BLaER1 treated with 17β-estradiol and CSF1 and Interleukin-3, amounts not matched to agents 10 nM and 100 nM (cell line): Measurements from ENCODE around the gene GLP2R.
"Not testable (repeated sequence)": the region's sequence is repeated elsewhere in the genome, so short reads cannot be mapped to it uniquely, and the experiment has no call there.

Experiments
- H3K27ac ChIP-seq, 11 experiments: shearing (Covaris generic); formaldehyde crosslinking; 2 replicates each; pipeline ENCODE4 v1.8.1; 2022
- H3K27me3 ChIP-seq, 11 experiments: shearing (Covaris generic); formaldehyde crosslinking; 2 replicates each; pipeline ENCODE4 v1.8.1; 2022
- H3K36me3 ChIP-seq, 11 experiments: shearing (Covaris generic); formaldehyde crosslinking; 2 replicates each; pipeline ENCODE4 v1.8.1; 2022
- H3K4me1 ChIP-seq, 10 experiments: shearing (Covaris generic); formaldehyde crosslinking; 2 replicates each; pipeline ENCODE4 v1.8.1; 2022
- H3K4me2 ChIP-seq, 11 experiments: shearing (Covaris generic); formaldehyde crosslinking; 2 replicates each; pipeline ENCODE4 v1.8.1; 2022
- H3K4me3 ChIP-seq, 10 experiments: shearing (Covaris generic); formaldehyde crosslinking; 2 replicates each; pipeline ENCODE4 v1.8.1; 2022
- H3K9ac ChIP-seq, 11 experiments: shearing (Covaris generic); formaldehyde crosslinking; 2 replicates each; pipeline ENCODE4 v1.8.1; 2022
- H3K9me3 ChIP-seq, 11 experiments: shearing (Covaris generic); formaldehyde crosslinking; replicated peaks in 1 of 11; 2 replicates each; pipeline ENCODE4 v1.8.1; 2022
- H4K20me1 ChIP-seq, 11 experiments: shearing (Covaris generic); formaldehyde crosslinking; 2 replicates each; pipeline ENCODE4 v1.8.1; 2022
- Cebpa-rat ChIP-seq, 11 experiments: shearing (Covaris generic); IDR thresholded peaks; 2 replicates each; pipeline ENCODE4 v1.8.1; 2022

The GLP2R gene

GRCh38 chr17:9916108-9916507 is 90.4 kb downstream of the GLP2R start:
- Histone ChIP-seq H3K9me3 (no peaks in the 10 kb centered on the region), H3K27ac (no peak overlapping the region), H3K4me2 (no peak overlapping the region), H3K9ac (no peak overlapping the region), H3K4me1 (peaks cover 0 to 32% (median 24%) of the 10 kb centered on the region in 10 experiments; a peak in 18 of 20 replicates), H4K20me1 (peaks cover 0 to 99% (median 57%) of the 10 kb centered on the region in 11 experiments; a peak in 17 of 22 replicates), H3K27me3 (no peaks in the 10 kb centered on the region), H3K4me3 (no peak overlapping the region), H3K36me3 (peaks cover 75 to 100% (median 96%) of the 10 kb centered on the region in 11 experiments)
- no peak for TF ChIP-seq Cebpa-rat (IDR thresholded peaks at IDR 0.05)

DNA sequence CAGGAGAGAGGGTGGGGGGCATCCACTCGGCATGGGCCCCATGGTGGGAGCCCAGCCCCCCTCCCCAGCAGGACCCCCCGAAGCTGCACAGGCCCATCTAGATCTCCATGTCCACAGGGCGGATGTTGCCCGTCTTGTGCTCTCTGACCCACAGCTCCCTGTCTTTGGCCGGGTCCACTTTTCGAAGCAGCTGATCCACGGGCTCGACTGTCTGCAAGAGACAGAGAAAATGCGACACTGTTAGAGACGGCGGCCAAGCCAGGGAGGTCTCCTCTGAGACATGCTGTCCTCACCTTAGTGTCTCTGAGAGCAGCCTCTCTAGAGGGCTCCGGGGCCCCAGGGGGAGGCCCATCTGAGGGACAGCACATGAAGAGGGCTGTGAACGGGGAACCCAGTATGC is 91.4 kb downstream of the GLP2R start:
- Histone ChIP-seq H3K9me3 (no peaks in the 10 kb centered on the region), H3K27me3 (no peaks in the 10 kb centered on the region), H4K20me1 (peaks cover 0 to 94% (median 48%) of the 10 kb centered on the region in 11 experiments; a peak in 16 of 22 replicates), H3K9ac (0 out of 22 replicates have a peak overlapping the region, but pooled peaks of 1 of the 11 experiments have one; percentile 4), H3K4me2 (no peak overlapping the region), H3K27ac (no peak overlapping the region), H3K4me3 (no peak overlapping the region), H3K36me3 (peaks cover 83 to 100% (median 100%) of the 10 kb centered on the region in 11 experiments), H3K4me1 (peaks cover 0 to 22% (median 14%) of the 10 kb centered on the region in 10 experiments; a peak in 16 of 20 replicates)
- no peak for TF ChIP-seq Cebpa-rat (IDR thresholded peaks at IDR 0.05)

DNA sequence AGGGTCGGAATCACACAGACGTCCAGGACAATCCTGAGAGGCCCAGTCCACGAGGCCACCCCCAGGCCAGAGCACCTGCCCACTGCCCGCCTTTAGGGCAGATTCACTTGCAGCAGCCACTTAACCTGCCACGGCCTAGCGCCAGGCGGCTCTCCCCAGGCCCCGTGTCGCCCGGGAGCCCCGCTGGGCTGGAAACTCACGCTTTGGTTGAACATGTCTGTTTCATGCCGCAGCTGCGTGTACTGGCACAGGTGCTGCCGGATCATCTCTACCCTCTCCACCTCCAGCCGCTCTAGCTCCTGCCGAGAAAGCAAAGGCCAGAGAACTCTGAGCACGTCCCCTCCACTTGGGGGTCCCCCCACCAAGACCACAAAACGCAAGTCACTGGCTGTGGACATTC is 92.1 kb downstream of the GLP2R start:
- H3K4me1 ChIP-seq = peaks cover 0 to 15% (median 9%) of the 10 kb centered on the region in 10 experiments; a peak in 14 of 20 replicates
- H3K36me3 ChIP-seq = peaks cover 88 to 100% (median 100%) of the 10 kb centered on the region in 11 experiments
- H4K20me1 ChIP-seq = peaks cover 0 to 92% (median 42%) of the 10 kb centered on the region in 11 experiments; a peak in 15 of 22 replicates
- no peaks in the 10 kb centered on the region for H3K27me3 ChIP-seq
- no peak overlapping the region for H3K4me2 ChIP-seq
- no peak overlapping the region for H3K9ac ChIP-seq
- no peak overlapping the region for H3K27ac ChIP-seq
- H3K9me3 ChIP-seq = no peaks in the 10 kb centered on the region
- H3K4me3 ChIP-seq = no peak overlapping the region
- no peak for TF ChIP-seq Cebpa-rat (IDR thresholded peaks at IDR 0.05)

DNA sequence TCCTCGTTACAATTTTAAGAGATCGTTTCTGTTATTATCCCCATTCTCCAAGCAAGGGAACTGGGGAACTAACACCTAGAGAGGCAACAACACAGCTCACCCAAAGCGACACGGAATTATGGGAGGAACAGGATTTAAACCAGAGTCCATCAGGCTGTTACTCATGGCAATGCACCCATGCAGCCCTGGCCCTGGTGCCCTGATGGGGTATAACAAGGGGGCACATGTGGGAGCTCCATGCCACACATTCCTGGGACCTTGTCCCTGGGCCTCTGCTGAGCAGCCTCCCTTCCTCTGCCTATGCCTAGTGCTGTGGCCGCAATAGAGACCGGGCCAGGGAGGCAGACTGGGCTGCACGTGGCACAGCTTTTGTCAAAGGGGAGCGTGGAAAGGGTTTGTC is 92.6 kb downstream of the GLP2R start:
- H3K27me3 ChIP-seq = no peaks in the 10 kb centered on the region
- peaks cover 0 to 90% (median 36%) of the 10 kb centered on the region in 11 experiments; a peak in 15 of 22 replicates for H4K20me1 ChIP-seq
- no peak overlapping the region for H3K4me3 ChIP-seq
- H3K9ac ChIP-seq = no peak overlapping the region
- no peak for TF ChIP-seq Cebpa-rat (IDR thresholded peaks at IDR 0.05)
- H3K9me3 ChIP-seq = no peaks in the 10 kb centered on the region
- H3K27ac ChIP-seq = no peak overlapping the region
- peaks cover 0 to 10% (median 4%) of the 10 kb centered on the region in 10 experiments; a peak in 9 of 20 replicates for H3K4me1 ChIP-seq
- H3K4me2 ChIP-seq = no peak overlapping the region
- peaks cover 86 to 100% (median 100%) of the 10 kb centered on the region in 11 experiments for H3K36me3 ChIP-seq

GRCh38 chr17:9918804-9919352 is 93.2 kb downstream of the GLP2R start:
- no peaks in the 10 kb centered on the region for H3K9me3 ChIP-seq
- H3K4me1 ChIP-seq = peaks cover 0 to 5% (median under 1%) of the 10 kb centered on the region in 10 experiments; a peak in 2 of 20 replicates
- H3K36me3 ChIP-seq = peaks cover 86 to 100% (median 100%) of the 10 kb centered on the region in 11 experiments
- no peak overlapping the region for H3K9ac ChIP-seq
- no peaks in the 10 kb centered on the region for H3K27me3 ChIP-seq
- no peak overlapping the region for H3K4me3 ChIP-seq
- TF ChIP-seq Cebpa-rat (IDR thresholded peaks at IDR 0.05) = no peak
- H3K4me2 ChIP-seq = no peak overlapping the region
- H3K27ac ChIP-seq = no peak overlapping the region
- H4K20me1 ChIP-seq = peaks cover 0 to 91% (median 31%) of the 10 kb centered on the region in 11 experiments; a peak in 14 of 22 replicates

DNA sequence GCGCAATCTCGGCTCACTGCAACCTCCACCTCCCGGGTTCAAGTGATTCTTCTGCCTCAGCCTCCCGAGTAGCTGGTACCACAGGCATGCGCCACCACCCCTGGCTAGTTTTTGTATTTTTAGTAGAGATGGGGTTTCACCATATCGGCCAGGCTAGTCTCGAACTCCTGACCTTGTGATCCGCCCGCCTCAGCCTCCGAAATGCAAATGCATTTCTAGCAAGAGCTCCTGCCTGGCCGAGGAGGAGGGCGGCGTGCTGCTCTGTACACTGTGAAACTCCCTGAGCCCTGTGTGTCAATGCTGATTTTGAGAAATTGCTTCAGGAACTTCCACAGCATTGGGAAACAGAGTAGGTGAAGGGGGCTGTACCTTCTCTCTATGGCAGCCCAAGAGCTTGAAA is 95.5 kb downstream of the GLP2R start:
- not testable (repeated sequence) for H3K9me3 ChIP-seq, H3K4me2 ChIP-seq, H3K4me3 ChIP-seq, H3K9ac ChIP-seq, H3K27ac ChIP-seq, H3K27me3 ChIP-seq
- H4K20me1 ChIP-seq = peaks cover 0 to 91% (median 43%) of the 10 kb centered on the region in 11 experiments; a peak in 16 of 22 replicates
- peaks cover 7 to 16% (median 14%) of the 10 kb centered on the region in 10 experiments; a peak in 17 of 20 replicates for H3K4me1 ChIP-seq
- H3K36me3 ChIP-seq = peaks cover 70 to 99% (median 98%) of the 10 kb centered on the region in 11 experiments

- no peak overlapping the region for H3K27ac ChIP-seq
- no peak overlapping the region for H3K4me2 ChIP-seq
- H3K9ac ChIP-seq = no peak overlapping the region
- TF ChIP-seq Cebpa-rat (IDR thresholded peaks at IDR 0.05) = no peak
- no peak overlapping the region for H3K4me3 ChIP-seq
- H3K4me1 ChIP-seq = peaks cover 8 to 21% (median 15%) of the 10 kb centered on the region in 10 experiments; a peak in 17 of 20 replicates
- H3K27me3 ChIP-seq = no peaks in the 10 kb centered on the region
- peaks cover 0 to 86% (median 45%) of the 10 kb centered on the region in 11 experiments; a peak in 16 of 22 replicates for H4K20me1 ChIP-seq
- no peaks in the 10 kb centered on the region for H3K9me3 ChIP-seq
- peaks cover 60 to 98% (median 96%) of the 10 kb centered on the region in 11 experiments for H3K36me3 ChIP-seq
These were observed 96.5 kb downstream of the GLP2R start for GRCh38 chr17:9922012-9922848.

- Histone ChIP-seq H3K27ac (peak overlapping the region in 9 of 11 experiments; percentile 0 to 48 (median 38); a peak in 14 of 22 replicates), H3K4me1 (peaks cover 8 to 21% (median 15%) of the 10 kb centered on the region in 10 experiments; a peak in 17 of 20 replicates), H3K9ac (peak overlapping the region in 6 of 11 experiments; percentile 6 to 47 (median 38); a peak in 9 of 22 replicates), H4K20me1 (peaks cover 0 to 76% (median 40%) of the 10 kb centered on the region in 11 experiments; a peak in 16 of 22 replicates), H3K9me3 (no peaks in the 10 kb centered on the region), H3K4me3 (no peak overlapping the region), H3K27me3 (no peaks in the 10 kb centered on the region), H3K4me2 (peak overlapping the region in 8 of 11 experiments; percentile 15 to 49 (median 30); a peak in 14 of 22 replicates), H3K36me3 (peaks cover 34 to 94% (median 88%) of the 10 kb centered on the region in 11 experiments)
- TF ChIP-seq Cebpa-rat (IDR thresholded peaks at IDR 0.05) = no peak
These were observed 99.0 kb downstream of the GLP2R start for GRCh38 chr17:9924735-9925191.
